NT2/D1 (cell line): Measurements from ENCODE around the gene TFRC.
"Not testable (repeated sequence)": the region's sequence is repeated elsewhere in the genome, so short reads cannot be mapped to it uniquely, and the experiment has no call there.

ENCODE experiments used
- DNase-seq: peaks from one replicate; pipeline ENCODE4 v3.0.0-alpha.2; 2011; ENCODE audit warnings: low read depth, low spot score
- H3K27me3 ChIP-seq: 2 replicates; pipeline ENCODE4 v1.6.0; 2011; ENCODE audit warnings: mild to moderate bottlenecking; ENCODE audit not compliant: insufficient read length, insufficient read depth
- H3K36me3 ChIP-seq: 2 replicates; pipeline ENCODE4 v1.6.1; 2011; ENCODE audit warnings: mild to moderate bottlenecking, low read length, mixed read lengths; ENCODE audit not compliant: insufficient read depth, insufficient read length
- H3K4me1 ChIP-seq: 2 replicates; pipeline ENCODE4 v1.5.1; 2011; ENCODE audit not compliant: insufficient read depth, insufficient read length
- H3K4me3 ChIP-seq: 2 replicates; pipeline ENCODE4 v1.5.1; 2011; ENCODE audit warnings: low read depth; ENCODE audit not compliant: insufficient read length
- H3K9ac ChIP-seq: 2 replicates; pipeline ENCODE4 v1.6.0; 2011; ENCODE audit warnings: low read depth; ENCODE audit not compliant: insufficient read length
- H3K9me3 ChIP-seq: 2 replicates; pipeline ENCODE4 v1.5.1; 2011; ENCODE audit warnings: mild to moderate bottlenecking, low read length; ENCODE audit not compliant: insufficient read depth
- SUZ12 ChIP-seq: IDR thresholded peaks from 2 replicates; pipeline ENCODE4 v1.6.1; 2011; ENCODE audit not compliant: insufficient read length, insufficient read depth; ENCODE audit errors: extremely low read depth
- YY1 ChIP-seq: IDR thresholded peaks from 2 replicates; pipeline ENCODE4 v1.6.1; 2011; ENCODE audit not compliant: insufficient read length, insufficient read depth
- ZNF274 ChIP-seq: IDR thresholded peaks from 2 replicates; pipeline ENCODE4 v1.6.1; 2011; ENCODE audit warnings: mild to moderate bottlenecking, low read depth, low read length

TFRC gene

GRCh38 chr3:196079682-196080081, 2.2 kb downstream of the TFRC start:
- Histone ChIP-seq H3K36me3 (peaks cover 43% of the 10 kb centered on the region), H3K9ac (no peak overlapping the region), H3K4me1 (peaks cover 2% of the 10 kb centered on the region), H3K4me3 (no peak overlapping the region), H3K9me3 (no peaks in the 10 kb centered on the region), H3K27me3 (peaks cover 8% of the 10 kb centered on the region)
- no peak for DNase-seq
- TF ChIP-seq SUZ12 = no peak
- TF ChIP-seq ZNF274 = no peak
- no peak for TF ChIP-seq YY1

DNA sequence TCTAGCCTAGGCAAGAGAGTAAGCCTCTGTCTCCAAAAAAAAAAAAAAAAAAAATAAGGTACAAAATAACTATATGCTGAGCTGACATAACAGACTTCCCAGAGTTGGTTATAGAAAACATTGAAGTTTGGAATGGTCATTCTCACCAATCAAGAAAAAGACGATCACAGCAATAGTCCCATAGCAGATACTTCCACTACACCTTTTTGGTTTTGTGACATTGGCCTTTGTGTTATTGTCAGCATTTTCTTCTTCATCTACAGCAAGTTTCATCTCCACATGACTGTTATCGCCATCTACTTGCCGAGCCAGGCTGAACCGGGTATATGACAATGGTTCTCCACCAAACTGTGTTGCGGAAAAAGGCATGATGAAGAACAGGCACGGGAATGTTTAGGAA, 6.9 kb downstream of the TFRC start:
- Histone ChIP-seq H3K4me1 (no peaks in the 10 kb centered on the region), H3K9me3 (no peaks in the 10 kb centered on the region), H3K27me3 (no peaks in the 10 kb centered on the region), H3K36me3 (peaks cover 79% of the 10 kb centered on the region), H3K4me3 (no peak overlapping the region), H3K9ac (no peak overlapping the region)
- no peak for DNase-seq
- TF ChIP-seq ZNF274 = no peak
- TF ChIP-seq SUZ12 = no peak
- TF ChIP-seq YY1 = no peak

DNA sequence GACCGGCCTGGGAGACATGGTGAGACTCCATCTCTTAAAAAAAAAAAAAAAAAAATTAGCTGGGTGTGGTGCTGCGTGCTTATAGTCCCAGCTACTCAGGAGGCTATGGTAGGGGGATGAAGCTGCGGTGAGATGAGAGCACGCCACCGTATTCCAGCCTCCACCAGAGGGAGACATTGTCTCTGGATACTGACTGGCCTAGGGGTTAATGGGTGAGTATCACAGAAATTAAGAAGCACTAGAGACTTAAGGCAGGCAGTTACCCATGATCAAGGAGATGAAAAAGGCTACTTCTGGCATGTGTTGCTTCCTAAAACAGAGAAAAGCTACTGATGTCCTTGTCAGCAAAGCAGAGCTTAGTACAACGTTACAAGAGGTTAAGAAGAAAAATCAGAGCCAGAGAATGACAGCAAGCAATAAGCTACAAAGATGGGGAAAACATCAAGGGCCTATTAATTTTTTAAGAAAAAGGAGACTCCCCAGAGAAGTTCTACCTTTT, 8.6 kb downstream of the TFRC start:
- no peaks in the 10 kb centered on the region for H3K4me1 ChIP-seq
- H3K4me3 ChIP-seq = no peak overlapping the region
- no peak for TF ChIP-seq YY1
- TF ChIP-seq SUZ12 = no peak
- no peak for DNase-seq
- no peaks in the 10 kb centered on the region for H3K9me3 ChIP-seq
- H3K36me3 ChIP-seq = peaks cover 86% of the 10 kb centered on the region
- H3K9ac ChIP-seq = no peak overlapping the region
- H3K27me3 ChIP-seq = no peaks in the 10 kb centered on the region

- H3K36me3 ChIP-seq = peaks cover 96% of the 10 kb centered on the region
- TF ChIP-seq SUZ12 (no peak), ZNF274 (no peak)
- no peak for DNase-seq
- H3K9ac ChIP-seq = no peak overlapping the region
- no peaks in the 10 kb centered on the region for H3K27me3 ChIP-seq
- H3K9me3 ChIP-seq = no peaks in the 10 kb centered on the region
- no peaks in the 10 kb centered on the region for H3K4me1 ChIP-seq
- no peak overlapping the region for H3K4me3 ChIP-seq
These were observed 9.6 kb downstream of the TFRC start for GRCh38 chr3:196072313-196072712.

- H3K9me3 ChIP-seq, H3K4me1 ChIP-seq, H3K9ac ChIP-seq, DNase-seq, H3K4me3 ChIP-seq, H3K27me3 ChIP-seq: not testable (repeated sequence)
- H3K36me3 ChIP-seq = peaks cover 95% of the 10 kb centered on the region
These were observed 13.1 kb downstream of the TFRC start for GRCh38 chr3:196068812-196069211.

- no peaks in the 10 kb centered on the region for H3K9me3 ChIP-seq
- H3K36me3 ChIP-seq = peaks cover 95% of the 10 kb centered on the region
- H3K27me3 ChIP-seq = no peaks in the 10 kb centered on the region
- DNase-seq = no peak
- H3K9ac ChIP-seq = no peak overlapping the region
- TF ChIP-seq SUZ12 (no peak), YY1 (no peak), ZNF274 (no peak)
- H3K4me3 ChIP-seq = no peak overlapping the region
- H3K4me1 ChIP-seq = no peaks in the 10 kb centered on the region
These were observed 14.5 kb downstream of the TFRC start for GRCh38 chr3:196067439-196067838.

DNA sequence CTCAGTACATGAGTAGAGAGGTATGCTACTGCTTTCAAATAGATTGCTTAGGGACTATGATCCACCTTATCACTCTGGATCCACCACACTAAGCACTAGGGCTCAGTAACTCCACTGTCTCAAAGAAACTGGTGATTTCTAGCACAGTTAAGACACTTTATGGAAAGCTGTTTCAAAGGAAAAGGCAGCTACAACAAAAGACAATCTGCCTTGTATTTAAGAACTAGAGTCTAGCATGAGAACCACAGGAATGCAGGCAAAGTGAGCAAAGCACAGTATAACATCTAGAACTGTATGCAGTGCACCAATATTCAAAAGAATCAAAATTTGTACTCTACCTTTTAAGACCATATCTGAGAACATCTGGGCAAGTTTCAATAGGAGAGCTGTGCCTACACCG, 17.9 kb downstream of the TFRC start:
- Histone ChIP-seq H3K9ac (no peak overlapping the region), H3K9me3 (no peaks in the 10 kb centered on the region), H3K36me3 (peaks cover 90% of the 10 kb centered on the region), H3K4me1 (peaks cover 2% of the 10 kb centered on the region), H3K27me3 (no peaks in the 10 kb centered on the region), H3K4me3 (no peak overlapping the region)
- no peak for DNase-seq
- TF ChIP-seq YY1 = no peak
- no peak for TF ChIP-seq SUZ12
- TF ChIP-seq ZNF274 = no peak

DNA sequence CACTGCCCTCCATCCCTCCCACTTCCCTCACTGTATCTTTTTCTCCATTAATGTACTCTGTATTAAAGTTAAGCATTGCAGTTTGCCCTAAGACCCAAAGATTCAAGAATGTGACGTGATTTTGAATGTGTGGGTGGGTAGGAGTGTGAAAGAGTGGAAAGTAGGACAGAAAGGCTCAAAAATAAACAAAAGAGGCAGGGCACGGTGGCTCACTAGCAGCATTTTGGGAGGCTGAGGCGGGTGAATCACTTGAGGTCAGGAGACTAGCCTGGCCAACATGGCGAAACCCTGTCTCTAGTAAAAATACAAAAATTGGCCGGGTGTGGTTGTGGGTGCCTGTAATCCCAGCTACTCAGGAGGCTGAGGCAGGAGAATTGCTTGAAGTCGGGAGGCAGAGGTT, 18.4 kb downstream of the TFRC start:
- Histone ChIP-seq H3K9ac (no peak overlapping the region), H3K4me3 (no peak overlapping the region), H3K36me3 (peaks cover 89% of the 10 kb centered on the region), H3K4me1 (peaks cover 2% of the 10 kb centered on the region), H3K27me3 (no peaks in the 10 kb centered on the region), H3K9me3 (no peaks in the 10 kb centered on the region)
- DNase-seq = no peak
- TF ChIP-seq ZNF274 (no peak), YY1 (no peak), SUZ12 (no peak)
